ENCODE results near the gene UNC93B1. TPM values are rescaled to one million over a fixed set of nuclear protein-coding genes. Genes with fewer than 3 reads are reported as not detected.

Gene UNC93B1
- total and polyA plus RNA-seq, 2 of the 13 experiments (the other 11 are each of a cell fraction or from before 2014, with no cell fraction given): 8.8 to 18.9 TPM

GRCh38 chr11:68030318-68031143 is 26.6 kb upstream of the UNC93B1 start, which contains the start of gene NDUFS8 (continued):
- TF ChIP-seq THAP7 (CRISPR knock-in tag; IDR thresholded peaks at IDR 0.05) (peak; percentile 70; the same call in 1 of the 2 replicates), HDAC2 (CRISPR knock-in tag; IDR thresholded peaks at IDR 0.05) (peak; percentile 62), HNF1A (IDR thresholded peaks at IDR 0.05; ENCODE audit: low read depth) (no peak), HNF1A (CRISPR knock-in tag; IDR thresholded peaks at IDR 0.05; ENCODE audit: borderline replicate concordance) (0 out of 2 replicates have a peak, but pooled peaks have one; percentile 20), ZGPAT (CRISPR knock-in tag; IDR thresholded peaks at IDR 0.05) (peak; percentile 59; the same call in 1 of the 2 replicates), NFYB (CRISPR knock-in tag; IDR thresholded peaks at IDR 0.05) (peak; percentile 91), ZNF616 (CRISPR knock-in tag; IDR thresholded peaks at IDR 0.05; ENCODE audit: low read depth) (peak; percentile 39; the same call in 1 of the 2 replicates), HNF4A (CRISPR knock-in tag; IDR thresholded peaks at IDR 0.05) (peak; percentile 36), ZNF883 (CRISPR knock-in tag; IDR thresholded peaks at IDR 0.05; ENCODE audit: not compliant biosample characterization) (peak; percentile 52), DMAP1 (CRISPR knock-in tag; IDR thresholded peaks at IDR 0.05) (peak; percentile 82), ATF3 (CRISPR knock-in tag; IDR thresholded peaks at IDR 0.05) (peak; percentile 42; the same call in 1 of the 2 replicates), ELF3 (CRISPR knock-in tag; IDR thresholded peaks at IDR 0.05) (0 out of 2 replicates have a peak, but pooled peaks have one; percentile 38), SRY (CRISPR knock-in tag; IDR thresholded peaks at IDR 0.05) (peak; percentile 52; the same call in 1 of the 2 replicates), ZBTB42 (CRISPR knock-in tag; IDR thresholded peaks at IDR 0.05) (no peak), ZNF451 (CRISPR knock-in tag; IDR thresholded peaks at IDR 0.05) (0 out of 2 replicates have a peak, but pooled peaks have one; percentile 26), ZNF547 (CRISPR knock-in tag; IDR thresholded peaks at IDR 0.05) (peak; percentile 89), EP300 (IDR thresholded peaks at IDR 0.05; ENCODE audit: low read depth in 2 of 2, low read length in 2 of 2) (no peak), EP300 (CRISPR knock-in tag; IDR thresholded peaks at IDR 0.05; ENCODE audit: borderline replicate concordance) (peak; percentile 41; the same call in 1 of the 2 replicates), ZNF720 (CRISPR knock-in tag; IDR thresholded peaks at IDR 0.05) (no peak), ZNF792 (CRISPR knock-in tag; IDR thresholded peaks at IDR 0.05) (0 out of 2 replicates have a peak, but pooled peaks have one; percentile 37), ZNF562 (CRISPR knock-in tag; IDR thresholded peaks at IDR 0.05; ENCODE audit: borderline replicate concordance) (no peak), SOX6 (IDR thresholded peaks at IDR 0.05) (no peak), SOX6 (CRISPR knock-in tag; IDR thresholded peaks at IDR 0.05) (peak; percentile 38; the same call in 1 of the 2 replicates)
